ENCODE results near the gene GTF3A. TPM values are rescaled to one million over a fixed set of nuclear protein-coding genes. Genes with fewer than 3 reads are reported as not detected.

GTF3A gene
- total and polyA plus RNA-seq, 4 donors = 66.4 to 144 (median 96.7) TPM

DNA sequence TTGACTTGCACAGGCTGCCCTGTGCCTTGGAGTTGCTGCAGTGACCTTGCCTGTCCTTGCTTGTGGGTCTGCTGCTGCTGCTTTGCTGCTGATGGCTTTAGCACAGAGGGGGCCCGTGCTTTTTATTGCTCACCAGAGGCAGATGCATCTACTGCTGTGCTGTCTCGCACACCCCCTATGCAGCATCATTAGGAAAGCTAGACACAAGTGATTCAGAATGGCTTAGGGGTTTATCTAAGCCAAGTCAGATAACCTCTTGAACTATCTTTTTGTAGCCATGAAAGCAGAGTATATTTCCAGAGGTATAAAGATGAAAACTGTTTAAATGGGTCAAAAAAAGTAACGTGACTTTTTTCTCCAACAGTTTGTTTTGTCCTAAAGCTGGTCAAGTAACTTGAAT lies 7.8 kb downstream of the GTF3A start:
- Histone ChIP-seq H3K4me1 (ENCODE audit: control insufficient read depth in 4 of 4, insufficient read depth in 4 of 4, low read length in 3 of 4) (peaks cover 1 to 6% (median 4%) of the 10 kb centered on the region in 4 donors), H3K9ac (ENCODE audit: low read depth in 1 of 2, low read length in 2 of 2) (no peak overlapping the region), H3K27ac (ENCODE audit: low read depth in 1 of 2, low read length in 2 of 2) (no peak overlapping the region), H3K27me3 (ENCODE audit: control insufficient read depth in 4 of 4, insufficient read depth in 4 of 4, low read length in 3 of 4) (no peaks in the 10 kb centered on the region), H3K36me3 (ENCODE audit: control insufficient read depth in 4 of 4, insufficient read depth in 3 of 4, low read depth in 1 of 4, low read length in 3 of 4) (peaks cover 10 to 71% (median 54%) of the 10 kb centered on the region in 4 donors), H3K9me3 (ENCODE audit: control insufficient read depth in 4 of 4, low read length in 3 of 4) (no peaks in the 10 kb centered on the region), H3K4me3 (ENCODE audit: low read depth in 1 of 3, low read length in 3 of 3) (no peak overlapping the region)
- DNase-seq (ENCODE audit: low spot score) = no peak
- TF ChIP-seq FOXA2 (IDR thresholded peaks at IDR 0.05) (no peak), NR2F2 (IDR thresholded peaks at IDR 0.05) (no peak), RXRA (IDR thresholded peaks at IDR 0.05) (no peak), FOXA1 (IDR thresholded peaks at IDR 0.05) (no peak), HNF4G (IDR thresholded peaks at IDR 0.05) (no peak), TAF1 (conservative IDR thresholded peaks at IDR 0.05) (no peak)
- TF ChIP-seq, protein P1, sequence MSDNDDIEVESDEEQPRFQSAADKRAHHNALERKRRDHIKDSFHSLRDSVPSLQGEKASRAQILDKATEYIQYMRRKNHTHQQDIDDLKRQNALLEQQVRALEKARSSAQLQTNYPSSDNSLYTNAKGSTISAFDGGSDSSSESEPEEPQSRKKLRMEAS (IDR thresholded peaks at IDR 0.05) = no peak
- TF ChIP-seq, protein P2, sequence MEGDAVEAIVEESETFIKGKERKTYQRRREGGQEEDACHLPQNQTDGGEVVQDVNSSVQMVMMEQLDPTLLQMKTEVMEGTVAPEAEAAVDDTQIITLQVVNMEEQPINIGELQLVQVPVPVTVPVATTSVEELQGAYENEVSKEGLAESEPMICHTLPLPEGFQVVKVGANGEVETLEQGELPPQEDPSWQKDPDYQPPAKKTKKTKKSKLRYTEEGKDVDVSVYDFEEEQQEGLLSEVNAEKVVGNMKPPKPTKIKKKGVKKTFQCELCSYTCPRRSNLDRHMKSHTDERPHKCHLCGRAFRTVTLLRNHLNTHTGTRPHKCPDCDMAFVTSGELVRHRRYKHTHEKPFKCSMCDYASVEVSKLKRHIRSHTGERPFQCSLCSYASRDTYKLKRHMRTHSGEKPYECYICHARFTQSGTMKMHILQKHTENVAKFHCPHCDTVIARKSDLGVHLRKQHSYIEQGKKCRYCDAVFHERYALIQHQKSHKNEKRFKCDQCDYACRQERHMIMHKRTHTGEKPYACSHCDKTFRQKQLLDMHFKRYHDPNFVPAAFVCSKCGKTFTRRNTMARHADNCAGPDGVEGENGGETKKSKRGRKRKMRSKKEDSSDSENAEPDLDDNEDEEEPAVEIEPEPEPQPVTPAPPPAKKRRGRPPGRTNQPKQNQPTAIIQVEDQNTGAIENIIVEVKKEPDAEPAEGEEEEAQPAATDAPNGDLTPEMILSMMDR (IDR thresholded peaks at IDR 0.05; ENCODE audit: low read depth, low read length, missing input control) = no peak
- TF ChIP-seq, protein P3, sequence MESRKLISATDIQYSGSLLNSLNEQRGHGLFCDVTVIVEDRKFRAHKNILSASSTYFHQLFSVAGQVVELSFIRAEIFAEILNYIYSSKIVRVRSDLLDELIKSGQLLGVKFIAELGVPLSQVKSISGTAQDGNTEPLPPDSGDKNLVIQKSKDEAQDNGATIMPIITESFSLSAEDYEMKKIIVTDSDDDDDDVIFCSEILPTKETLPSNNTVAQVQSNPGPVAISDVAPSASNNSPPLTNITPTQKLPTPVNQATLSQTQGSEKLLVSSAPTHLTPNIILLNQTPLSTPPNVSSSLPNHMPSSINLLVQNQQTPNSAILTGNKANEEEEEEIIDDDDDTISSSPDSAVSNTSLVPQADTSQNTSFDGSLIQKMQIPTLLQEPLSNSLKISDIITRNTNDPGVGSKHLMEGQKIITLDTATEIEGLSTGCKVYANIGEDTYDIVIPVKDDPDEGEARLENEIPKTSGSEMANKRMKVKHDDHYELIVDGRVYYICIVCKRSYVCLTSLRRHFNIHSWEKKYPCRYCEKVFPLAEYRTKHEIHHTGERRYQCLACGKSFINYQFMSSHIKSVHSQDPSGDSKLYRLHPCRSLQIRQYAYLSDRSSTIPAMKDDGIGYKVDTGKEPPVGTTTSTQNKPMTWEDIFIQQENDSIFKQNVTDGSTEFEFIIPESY (IDR thresholded peaks at IDR 0.05) = no peak
- TF ChIP-seq, protein P4, sequence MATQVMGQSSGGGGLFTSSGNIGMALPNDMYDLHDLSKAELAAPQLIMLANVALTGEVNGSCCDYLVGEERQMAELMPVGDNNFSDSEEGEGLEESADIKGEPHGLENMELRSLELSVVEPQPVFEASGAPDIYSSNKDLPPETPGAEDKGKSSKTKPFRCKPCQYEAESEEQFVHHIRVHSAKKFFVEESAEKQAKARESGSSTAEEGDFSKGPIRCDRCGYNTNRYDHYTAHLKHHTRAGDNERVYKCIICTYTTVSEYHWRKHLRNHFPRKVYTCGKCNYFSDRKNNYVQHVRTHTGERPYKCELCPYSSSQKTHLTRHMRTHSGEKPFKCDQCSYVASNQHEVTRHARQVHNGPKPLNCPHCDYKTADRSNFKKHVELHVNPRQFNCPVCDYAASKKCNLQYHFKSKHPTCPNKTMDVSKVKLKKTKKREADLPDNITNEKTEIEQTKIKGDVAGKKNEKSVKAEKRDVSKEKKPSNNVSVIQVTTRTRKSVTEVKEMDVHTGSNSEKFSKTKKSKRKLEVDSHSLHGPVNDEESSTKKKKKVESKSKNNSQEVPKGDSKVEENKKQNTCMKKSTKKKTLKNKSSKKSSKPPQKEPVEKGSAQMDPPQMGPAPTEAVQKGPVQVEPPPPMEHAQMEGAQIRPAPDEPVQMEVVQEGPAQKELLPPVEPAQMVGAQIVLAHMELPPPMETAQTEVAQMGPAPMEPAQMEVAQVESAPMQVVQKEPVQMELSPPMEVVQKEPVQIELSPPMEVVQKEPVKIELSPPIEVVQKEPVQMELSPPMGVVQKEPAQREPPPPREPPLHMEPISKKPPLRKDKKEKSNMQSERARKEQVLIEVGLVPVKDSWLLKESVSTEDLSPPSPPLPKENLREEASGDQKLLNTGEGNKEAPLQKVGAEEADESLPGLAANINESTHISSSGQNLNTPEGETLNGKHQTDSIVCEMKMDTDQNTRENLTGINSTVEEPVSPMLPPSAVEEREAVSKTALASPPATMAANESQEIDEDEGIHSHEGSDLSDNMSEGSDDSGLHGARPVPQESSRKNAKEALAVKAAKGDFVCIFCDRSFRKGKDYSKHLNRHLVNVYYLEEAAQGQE (IDR thresholded peaks at IDR 0.05) = no peak
- TF ChIP-seq, protein P5, sequence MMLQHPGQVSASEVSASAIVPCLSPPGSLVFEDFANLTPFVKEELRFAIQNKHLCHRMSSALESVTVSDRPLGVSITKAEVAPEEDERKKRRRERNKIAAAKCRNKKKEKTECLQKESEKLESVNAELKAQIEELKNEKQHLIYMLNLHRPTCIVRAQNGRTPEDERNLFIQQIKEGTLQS (IDR thresholded peaks at IDR 0.05) = no peak
- 92% methylated on average over 3 of the region's 3 CpGs for WGBS

DNA sequence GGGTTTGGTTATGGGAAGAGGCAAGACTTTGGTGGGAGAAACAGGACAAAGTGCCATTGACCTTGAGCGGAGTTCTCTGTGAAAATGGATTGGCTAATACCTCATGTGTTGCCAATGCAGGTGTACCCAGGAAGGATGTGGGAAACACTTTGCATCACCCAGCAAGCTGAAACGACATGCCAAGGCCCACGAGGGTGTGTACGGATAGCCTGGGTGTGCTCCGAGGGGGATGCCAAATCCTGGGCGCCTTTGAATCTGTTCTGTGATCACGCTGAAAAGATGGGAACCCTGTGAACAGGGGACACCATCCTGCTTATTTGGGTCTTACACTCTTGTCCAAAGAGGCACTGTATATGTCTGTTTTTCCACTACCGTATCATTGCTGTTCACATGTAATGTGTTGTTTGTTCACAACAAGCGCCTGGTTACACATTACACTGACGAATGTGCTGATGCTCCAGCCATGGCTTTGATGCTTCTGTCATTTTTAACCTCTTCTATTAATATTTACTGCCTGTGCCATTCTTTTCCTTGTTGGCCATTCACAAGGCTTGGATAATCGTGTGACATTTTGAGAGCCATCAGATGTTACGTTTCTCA lies 8.3 kb downstream of the GTF3A start:
- Histone ChIP-seq H3K9me3 (ENCODE audit: control insufficient read depth in 4 of 4, low read length in 3 of 4) (no peaks in the 10 kb centered on the region), H3K4me3 (ENCODE audit: low read depth in 1 of 3, low read length in 3 of 3) (no peak overlapping the region), H3K4me1 (ENCODE audit: control insufficient read depth in 4 of 4, insufficient read depth in 4 of 4, low read length in 3 of 4) (peaks cover 0 to 3% (median under 1%) of the 10 kb centered on the region in 4 donors), H3K9ac (ENCODE audit: low read depth in 1 of 2, low read length in 2 of 2) (no peak overlapping the region), H3K36me3 (ENCODE audit: control insufficient read depth in 4 of 4, insufficient read depth in 3 of 4, low read depth in 1 of 4, low read length in 3 of 4) (peaks cover 10 to 71% (median 54%) of the 10 kb centered on the region in 4 donors), H3K27me3 (ENCODE audit: control insufficient read depth in 4 of 4, insufficient read depth in 4 of 4, low read length in 3 of 4) (no peaks in the 10 kb centered on the region), H3K27ac (ENCODE audit: low read depth in 1 of 2, low read length in 2 of 2) (no peak overlapping the region)
- DNase-seq (ENCODE audit: low spot score) = no peak
- no peak for TF ChIP-seq TAF1 (conservative IDR thresholded peaks at IDR 0.05)
- no peak for TF ChIP-seq RAD21 (IDR thresholded peaks at IDR 0.05)
- TF ChIP-seq GABPA (IDR thresholded peaks at IDR 0.05 in 1 of 2, conservative IDR thresholded peaks at IDR 0.05 in 1 of 2) = no peak
- no peak for TF ChIP-seq YY1 (IDR thresholded peaks at IDR 0.05)
- no peak for TF ChIP-seq HNF4G (IDR thresholded peaks at IDR 0.05)
- TF ChIP-seq, protein P3 (IDR thresholded peaks at IDR 0.05) = no peak
- no peak for TF ChIP-seq RXRA (IDR thresholded peaks at IDR 0.05)
- TF ChIP-seq FOXA2 (IDR thresholded peaks at IDR 0.05) = no peak
- TF ChIP-seq SP1 (IDR thresholded peaks at IDR 0.05) = no peak
- 74% methylated on average over 12 of the region's 12 CpGs for WGBS

Measured in liver (tissue), 9 donors.